ENCODE measurements around the gene LAMA2. TPM values are rescaled to one million over a fixed set of nuclear protein-coding genes. Genes with fewer than 3 reads are reported as not detected.

The LAMA2 gene
- total RNA-seq, 1 experiment from 2014 or later: 0.18 TPM

- no peak for DNase-seq (ENCODE audit: low read depth)
Observed at GRCh38 chr6:129489215-129489765, 606.4 kb downstream of the LAMA2 start.

DNA sequence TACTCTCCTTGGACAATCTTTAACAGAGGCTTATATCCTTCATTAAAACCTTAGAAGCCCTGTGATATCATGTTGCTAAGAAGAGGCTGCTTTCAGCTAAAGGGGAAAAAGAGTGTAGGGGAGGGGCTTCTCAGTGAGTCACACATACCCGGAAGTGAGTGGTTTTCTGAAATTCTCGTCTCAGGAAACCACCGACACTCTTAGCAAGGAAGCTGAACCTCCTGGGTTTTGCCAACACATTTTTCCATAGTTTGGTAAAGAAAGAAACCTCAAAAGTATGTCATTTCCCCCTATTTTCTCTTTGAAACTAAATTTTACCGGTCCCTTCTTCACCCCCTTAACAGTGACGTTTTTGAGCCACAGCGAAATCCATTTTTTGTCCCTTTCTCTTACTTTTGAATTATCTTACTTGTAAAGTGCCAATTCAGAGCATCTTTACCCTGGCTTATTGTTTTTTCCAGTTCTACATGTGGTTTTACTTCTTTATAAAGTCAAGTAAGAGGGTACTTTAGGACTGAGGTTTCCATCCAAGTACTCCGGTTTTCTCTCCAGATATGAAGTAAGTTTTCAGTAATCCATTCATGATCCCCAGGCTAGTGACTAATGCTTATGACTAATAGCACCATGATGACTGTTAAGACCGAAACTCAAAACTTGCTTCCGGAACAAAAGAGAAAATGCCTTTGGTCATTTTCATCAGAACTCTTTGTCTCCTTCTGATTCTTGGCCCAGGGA is 607.8 kb downstream of the LAMA2 start:
- DNase-seq (ENCODE audit: low read depth): peak; percentile 96

- DNase-seq (ENCODE audit: low read depth): no peak
Observed at GRCh38 chr6:129491436-129491835, 608.5 kb downstream of the LAMA2 start.

DNA sequence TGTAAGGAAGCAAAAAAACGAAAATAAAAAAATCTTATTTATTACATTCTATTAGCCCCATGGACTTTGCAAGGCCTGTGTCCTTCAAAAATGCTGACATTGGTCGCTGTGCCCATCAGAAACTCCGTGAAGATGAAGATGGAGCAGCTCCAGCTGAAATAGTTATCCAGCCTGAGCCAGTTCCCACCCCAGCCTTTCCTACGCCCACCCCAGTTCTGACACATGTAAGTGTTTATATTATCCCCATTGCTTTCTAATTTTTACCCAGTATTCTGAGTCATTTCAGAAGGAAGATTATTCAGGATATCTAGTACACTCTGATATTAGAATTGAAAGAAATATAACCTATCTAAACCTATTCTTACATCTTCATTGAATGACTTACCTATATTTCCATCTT is 609.3 kb downstream of the LAMA2 start:
- no peak for DNase-seq (ENCODE audit: low read depth)

DNA sequence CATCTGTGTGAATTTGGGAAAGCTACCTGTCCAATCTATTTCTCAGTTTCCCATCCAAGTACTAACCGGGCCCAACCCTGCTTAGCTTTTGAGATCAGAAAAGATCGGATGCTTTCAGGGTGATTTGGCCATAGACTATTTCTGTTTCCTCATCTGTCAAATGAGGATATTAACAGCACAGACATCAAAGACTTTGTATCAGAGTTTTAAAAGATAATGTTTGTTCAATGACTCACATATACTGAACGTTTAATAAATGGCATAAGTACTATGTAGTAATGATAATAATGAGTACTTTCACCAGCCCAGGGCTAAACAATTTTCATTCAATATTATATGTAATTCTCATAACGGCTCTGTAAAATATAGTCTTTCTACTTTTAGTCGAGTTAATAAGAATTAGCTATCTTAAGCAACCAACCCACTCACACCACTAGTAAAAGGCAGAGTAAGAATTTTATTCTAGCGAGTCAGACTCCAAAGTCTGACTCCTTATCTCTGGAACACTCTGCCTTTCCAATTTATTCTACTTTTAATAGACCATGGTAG is 610.5 kb downstream of the LAMA2 start:
- peak; percentile 73 for DNase-seq (ENCODE audit: low read depth)

DNA sequence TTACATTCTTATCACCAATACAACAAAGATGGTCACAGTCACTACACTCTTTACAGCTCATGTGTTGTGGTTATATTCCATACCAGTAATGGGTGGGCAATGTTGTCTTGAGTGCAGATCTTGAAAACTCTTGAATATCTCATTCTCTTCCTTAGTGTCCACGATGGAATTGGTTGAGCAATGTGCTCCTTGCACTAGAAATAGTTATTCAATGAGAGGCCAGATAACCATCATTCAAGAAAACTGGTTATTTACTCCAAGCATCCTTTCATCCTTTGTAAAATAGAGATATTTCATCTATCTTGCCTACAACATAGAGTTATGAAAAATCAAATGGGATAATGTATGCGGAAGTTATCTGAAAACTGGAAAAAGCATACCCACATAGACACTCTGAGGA is 611.2 kb downstream of the LAMA2 start:
- DNase-seq (ENCODE audit: low read depth): no peak

GRCh38 chr6:129494586-129494985 is 611.6 kb downstream of the LAMA2 start:
- no peak for DNase-seq (ENCODE audit: low read depth)

- no peak for DNase-seq (ENCODE audit: low read depth)
Observed at GRCh38 chr6:129495652-129496051, 612.7 kb downstream of the LAMA2 start.

DNA sequence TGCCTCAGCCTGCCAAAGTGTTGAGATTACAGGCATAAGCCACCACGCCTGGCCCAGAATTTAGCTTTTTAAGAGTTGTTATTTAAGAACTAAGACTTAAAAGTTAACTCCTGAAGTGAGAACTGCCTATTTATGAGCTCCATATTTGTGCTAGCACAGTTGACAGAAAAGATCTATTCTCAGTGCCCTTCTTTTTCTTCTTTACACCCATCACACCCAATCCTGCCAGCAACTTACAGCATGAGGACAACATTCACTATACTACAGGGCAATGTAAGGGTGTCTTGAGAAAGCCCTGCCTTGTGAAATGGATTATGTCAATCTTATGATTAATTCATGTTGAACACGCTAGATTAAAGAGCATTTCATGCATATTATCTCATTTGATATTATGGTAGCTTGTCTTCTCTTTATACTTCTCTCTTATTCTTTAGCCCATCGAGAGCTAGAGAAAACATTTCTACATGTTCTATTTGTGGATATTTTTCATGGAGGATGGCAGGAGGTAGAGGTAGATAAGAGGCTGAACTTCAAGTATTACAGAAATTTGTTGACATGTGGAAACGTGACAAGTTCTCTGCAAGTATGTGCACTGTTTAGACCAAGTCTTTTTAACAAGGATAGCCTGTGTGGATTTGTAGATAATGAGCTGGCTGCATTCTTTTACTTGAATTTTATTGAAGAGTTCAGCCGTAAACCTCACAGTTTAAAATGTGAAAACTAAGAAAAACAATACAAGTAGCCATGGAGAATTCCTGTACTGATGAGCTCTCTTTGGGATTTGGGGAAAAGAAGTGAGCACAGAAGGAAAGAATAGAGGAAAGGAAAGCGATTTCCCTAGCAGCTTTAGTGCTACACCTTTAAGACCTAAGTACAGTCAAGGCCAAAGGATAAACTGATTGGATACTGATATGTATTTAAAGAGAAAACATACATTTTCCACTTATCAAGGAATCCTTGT is 614.8 kb downstream of the LAMA2 start:
- DNase-seq (ENCODE audit: low read depth): no peak

GRCh38 chr6:129498541-129498940 is 615.6 kb downstream of the LAMA2 start:
- DNase-seq (ENCODE audit: low read depth): no peak

GRCh38 chr6:129498950-129499842 is 616.3 kb downstream of the LAMA2 start:
- DNase-seq (ENCODE audit: low read depth): peak; percentile 65

DNA sequence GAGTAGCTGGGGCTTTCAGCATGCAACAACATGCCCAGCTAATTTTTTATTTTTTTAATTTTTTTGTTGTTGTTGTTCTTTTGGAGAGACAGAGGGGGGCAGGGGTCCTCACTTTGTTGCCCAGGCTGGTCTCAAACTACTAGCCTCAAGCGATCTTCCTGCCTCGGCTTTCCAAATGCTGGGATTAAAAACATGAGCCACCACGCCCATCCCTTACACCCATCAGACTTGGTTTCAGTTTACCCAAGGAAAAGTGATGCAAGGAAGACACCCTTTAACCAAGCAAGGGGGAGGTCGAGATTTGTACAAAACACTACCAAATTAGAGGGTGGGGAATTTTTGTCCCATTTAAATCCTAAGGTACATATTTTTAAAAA is 616.9 kb downstream of the LAMA2 start:
- no peak for DNase-seq (ENCODE audit: low read depth)

DNA sequence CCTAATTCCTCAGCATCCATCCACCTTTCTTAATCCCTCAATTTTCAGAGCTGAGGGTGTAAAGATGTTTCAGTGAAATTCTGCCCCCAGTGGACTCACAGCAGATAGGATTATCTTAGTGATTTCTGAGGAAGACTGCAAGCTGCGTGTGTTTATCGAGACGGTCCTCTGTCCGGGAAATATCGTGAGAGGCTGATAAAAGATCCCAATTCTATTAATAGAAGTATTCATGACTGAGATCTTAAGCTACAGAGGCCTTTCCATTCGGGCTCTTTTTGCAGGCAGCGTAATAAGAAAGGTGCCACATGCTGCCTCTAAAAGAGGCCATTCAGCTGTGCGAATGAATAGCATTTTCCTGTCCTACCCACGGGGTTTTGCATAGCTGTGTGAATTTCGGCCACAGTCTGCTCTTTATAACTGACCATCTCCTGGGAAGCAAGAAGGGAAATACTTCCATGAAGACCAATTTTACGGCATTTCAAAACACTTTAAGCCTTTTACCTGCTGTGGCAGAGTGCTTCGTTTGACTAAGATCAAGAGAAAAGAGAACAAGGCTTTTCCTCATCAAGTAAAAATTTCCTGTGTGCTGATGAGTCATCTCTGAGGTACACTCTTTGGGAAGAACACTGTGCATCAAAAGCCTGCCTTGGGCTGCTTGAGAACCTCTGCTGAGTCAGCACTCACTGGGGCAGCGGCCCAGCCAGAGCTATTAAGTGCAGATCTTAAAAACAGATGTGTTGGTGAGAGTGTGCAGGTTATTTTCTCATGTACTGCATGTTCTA is 618.2 kb downstream of the LAMA2 start:
- peak; percentile 94 for DNase-seq (ENCODE audit: low read depth)

DNA sequence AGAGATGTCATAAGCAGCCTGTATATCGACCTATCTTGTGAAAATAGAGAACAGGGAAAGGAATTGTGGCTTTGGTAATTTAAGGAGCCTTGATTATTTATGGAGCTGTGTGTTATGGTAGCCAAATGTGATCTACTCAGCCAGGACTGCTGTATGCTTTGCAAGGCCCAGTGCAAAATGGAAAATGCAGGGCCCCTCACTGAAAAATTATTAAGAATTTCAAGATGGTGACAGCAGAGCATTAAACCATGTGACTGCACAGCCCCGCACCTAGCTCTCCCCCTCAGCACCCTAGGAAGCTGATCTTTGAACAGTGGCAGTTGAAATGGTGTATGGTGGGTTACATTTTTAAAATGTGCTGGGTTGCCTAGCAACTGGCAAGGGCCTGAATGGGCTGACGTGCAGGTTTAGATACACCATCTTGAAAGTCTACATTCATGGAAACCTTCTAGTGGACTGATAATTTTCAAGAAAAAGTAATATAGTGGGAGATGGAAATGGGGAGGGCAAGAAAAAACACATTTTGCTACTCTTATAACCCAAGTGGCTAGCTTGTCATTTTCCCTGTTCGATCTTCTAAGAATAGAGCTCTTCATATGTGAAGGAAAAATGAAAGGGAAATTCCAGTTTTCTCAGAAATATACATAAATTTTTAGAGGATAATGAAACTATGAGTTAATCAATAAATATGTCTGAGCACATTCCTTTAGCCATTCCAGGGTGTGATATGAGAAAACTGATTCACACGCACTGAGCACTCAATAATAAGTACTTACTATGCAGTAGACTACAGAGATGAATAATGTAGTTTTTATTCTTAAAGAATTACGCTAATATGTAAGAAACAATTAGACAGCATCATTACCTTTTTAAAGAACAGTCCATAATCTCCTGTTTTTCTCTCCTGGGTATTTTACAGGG is 619.1 kb downstream of the LAMA2 start:
- DNase-seq (ENCODE audit: low read depth): no peak

- DNase-seq (ENCODE audit: low read depth): no peak
Observed at GRCh38 chr6:129504456-129504855, 621.5 kb downstream of the LAMA2 start.

- DNase-seq (ENCODE audit: low read depth): no peak
Observed at GRCh38 chr6:129507059-129507807, 624.3 kb downstream of the LAMA2 start.

GRCh38 chr6:129507846-129508245 is 624.9 kb downstream of the LAMA2 start:
- no peak for DNase-seq (ENCODE audit: low read depth)

GRCh38 chr6:129508477-129509145 is 625.7 kb downstream of the LAMA2 start:
- no peak for DNase-seq (ENCODE audit: low read depth)
